Activated CD4-positive, alpha-beta T cell treated with anti-CD3 and anti-CD28 coated beads, Interleukin-2, amount 50 U/mL, for 24 hours (primary cell): ENCODE data around the gene BTNL8.
"Not testable (repeated sequence)": the region's sequence is repeated elsewhere in the genome, so short reads cannot be mapped to it uniquely, and the experiment has no call there.

Experiments used
- DNase-seq, 2 donors: peaks; one replicate each; pipeline ENCODE4 v3.0.0-alpha.2; 2020; ENCODE audit warnings: low read depth in 1 of 2, low spot score in 1 of 2

BTNL8 gene

DNA sequence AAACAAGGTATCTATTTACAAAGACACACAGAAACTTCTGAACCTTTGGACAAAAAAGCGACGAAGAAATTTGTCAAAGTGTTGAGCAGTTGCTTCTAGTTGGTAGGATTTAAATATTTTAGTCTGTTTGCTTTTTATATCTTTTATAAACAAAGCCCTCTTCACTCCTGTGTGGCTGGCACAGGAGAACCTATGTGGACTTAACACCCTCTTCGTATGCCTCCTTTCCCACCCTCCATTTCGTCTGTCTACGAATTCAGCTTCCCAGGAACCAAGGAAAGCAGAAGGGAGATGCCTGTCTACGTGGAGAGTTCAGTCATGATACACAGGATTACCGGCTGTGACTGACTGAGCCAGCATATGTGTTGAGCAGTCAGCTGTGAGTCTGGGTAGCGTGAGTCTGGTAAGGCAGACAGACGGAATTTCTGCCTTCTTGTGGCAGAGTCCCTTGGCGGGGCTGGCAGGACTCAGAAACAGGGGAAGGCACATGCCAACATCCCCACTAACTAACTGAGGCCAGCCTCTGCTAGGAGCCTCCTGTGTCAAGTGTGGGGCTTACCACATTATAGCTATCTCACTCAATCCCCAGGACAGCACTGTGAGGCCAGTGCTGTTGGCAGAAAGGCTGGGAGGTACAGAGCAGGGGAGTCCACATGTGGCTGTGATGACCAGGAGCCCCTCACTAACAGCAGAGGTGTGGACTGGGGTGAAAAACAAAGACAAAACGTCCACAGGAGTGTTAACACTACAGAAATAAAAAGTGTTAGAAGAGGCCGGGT lies 24.0 kb upstream of the BTNL8 start:
- DNase-seq: no peak

DNA sequence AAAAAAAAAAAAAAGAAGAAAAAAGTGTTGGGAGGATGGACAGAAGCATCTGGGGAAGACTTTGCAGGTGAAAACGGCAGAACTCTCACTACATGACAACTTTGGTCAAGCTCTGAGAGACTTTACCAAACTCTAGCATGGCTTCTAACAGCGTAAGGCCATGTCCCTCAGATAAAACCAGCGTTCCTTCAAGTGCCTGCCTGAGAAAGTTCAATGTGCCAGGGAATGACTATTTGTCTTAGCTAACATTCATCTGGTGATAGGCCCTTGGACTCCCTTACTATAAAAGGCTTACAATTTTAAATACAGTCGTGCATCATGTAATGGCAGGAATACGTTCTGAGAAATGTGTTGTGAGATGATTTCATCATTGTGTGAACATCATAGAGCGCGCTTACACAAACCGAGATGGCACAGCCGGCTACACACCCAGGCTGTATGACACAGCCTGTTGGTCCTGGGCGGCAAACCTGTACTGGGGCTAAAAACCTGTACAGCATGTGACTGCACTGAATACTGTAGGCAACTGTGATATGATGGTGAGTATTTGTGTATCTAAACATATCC lies 23.0 kb upstream of the BTNL8 start:
- DNase-seq: no peak

DNA sequence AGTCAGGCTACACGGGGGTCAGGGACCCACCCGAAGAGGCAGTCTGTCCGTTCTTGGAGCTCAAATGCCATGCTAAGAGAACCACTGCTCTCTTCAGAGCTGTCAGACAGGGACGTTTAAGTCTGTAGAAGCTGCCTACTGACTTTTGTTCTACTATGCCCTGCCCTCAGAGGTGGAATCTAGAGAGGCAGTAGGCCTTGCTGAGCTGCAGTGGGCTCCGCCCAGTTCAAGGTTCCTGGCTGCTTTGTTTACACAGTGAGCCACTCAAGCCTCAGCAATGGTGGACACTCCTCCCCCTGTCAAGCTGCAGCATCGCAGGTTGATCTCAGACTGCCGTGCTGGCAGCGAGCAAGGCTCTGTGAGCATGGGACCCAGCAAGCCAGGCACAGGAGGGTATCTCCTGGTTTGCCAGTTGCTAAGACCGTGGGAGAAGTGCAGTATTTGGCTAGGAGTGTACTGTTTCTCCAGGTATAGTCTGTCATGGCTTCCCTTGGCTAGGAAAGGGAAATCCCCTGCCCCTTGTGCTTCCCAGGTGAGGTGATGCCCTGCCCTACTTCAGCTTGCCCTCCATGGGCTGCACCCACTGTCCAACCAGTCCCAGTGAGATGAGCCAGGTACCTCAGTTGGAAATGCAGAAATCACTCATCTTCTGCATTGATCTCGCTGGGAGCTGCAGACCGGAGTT lies 13.0 kb upstream of the BTNL8 start:
- not testable (repeated sequence) for DNase-seq

DNA sequence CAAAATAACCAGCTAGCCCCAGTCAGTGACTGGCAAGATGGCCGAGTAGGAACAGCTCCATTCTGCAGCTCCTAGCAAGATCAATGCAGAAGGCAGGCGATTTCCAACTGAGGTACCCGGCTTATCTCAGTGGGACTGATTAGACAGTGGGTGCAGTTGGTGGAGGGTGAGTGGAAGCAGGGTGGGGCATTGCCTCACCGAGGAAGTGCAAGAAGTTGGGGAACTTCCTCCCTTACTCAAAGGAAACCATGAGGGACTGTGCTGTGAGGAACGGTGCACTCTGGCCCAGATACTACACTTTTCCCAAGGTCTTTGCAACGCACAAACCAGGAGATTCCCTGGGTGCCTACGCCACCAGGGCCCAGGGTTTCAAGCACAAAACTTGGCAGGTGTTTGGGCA lies 9.6 kb upstream of the BTNL8 start:
- no peak for DNase-seq

DNA sequence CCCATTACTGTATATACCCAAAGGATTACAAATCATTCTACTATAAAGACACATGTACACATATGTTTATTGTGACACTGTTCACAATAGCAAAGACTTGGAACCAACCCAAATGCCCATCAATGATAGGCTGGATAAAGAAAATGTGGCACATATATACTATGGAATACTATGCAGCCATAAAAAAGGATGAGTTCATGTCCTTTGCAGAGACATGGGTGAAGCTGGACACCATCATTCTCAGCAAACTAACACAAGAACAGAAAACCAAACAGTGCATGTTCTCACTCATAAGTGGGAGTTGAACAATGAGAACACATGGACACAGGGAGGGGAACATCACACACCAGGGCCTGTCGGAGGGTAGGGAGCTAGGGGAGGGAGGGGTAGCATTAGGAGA lies 3.6 kb upstream of the BTNL8 start:
- not testable (repeated sequence) for DNase-seq

DNA sequence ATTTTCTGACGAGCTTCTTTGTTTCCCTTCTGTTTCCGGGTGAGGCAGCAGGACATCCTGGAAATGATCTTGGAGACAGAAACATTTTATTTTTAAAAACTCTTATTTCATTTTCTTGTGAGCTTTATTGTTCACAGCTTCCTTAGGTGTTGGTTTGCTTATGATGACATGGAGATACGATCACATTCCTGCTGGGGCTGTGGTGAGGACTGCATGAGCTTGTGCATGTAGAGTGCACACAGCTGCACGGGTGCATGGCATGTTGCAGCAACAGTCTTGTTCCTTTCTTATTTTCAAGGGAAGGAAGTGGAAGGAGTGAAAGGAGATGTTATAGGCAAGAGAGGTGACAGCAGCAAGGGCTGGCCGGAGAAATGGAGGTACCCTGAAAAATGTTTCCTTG lies 1.2 kb downstream of the BTNL8 start:
- no peak for DNase-seq

DNA sequence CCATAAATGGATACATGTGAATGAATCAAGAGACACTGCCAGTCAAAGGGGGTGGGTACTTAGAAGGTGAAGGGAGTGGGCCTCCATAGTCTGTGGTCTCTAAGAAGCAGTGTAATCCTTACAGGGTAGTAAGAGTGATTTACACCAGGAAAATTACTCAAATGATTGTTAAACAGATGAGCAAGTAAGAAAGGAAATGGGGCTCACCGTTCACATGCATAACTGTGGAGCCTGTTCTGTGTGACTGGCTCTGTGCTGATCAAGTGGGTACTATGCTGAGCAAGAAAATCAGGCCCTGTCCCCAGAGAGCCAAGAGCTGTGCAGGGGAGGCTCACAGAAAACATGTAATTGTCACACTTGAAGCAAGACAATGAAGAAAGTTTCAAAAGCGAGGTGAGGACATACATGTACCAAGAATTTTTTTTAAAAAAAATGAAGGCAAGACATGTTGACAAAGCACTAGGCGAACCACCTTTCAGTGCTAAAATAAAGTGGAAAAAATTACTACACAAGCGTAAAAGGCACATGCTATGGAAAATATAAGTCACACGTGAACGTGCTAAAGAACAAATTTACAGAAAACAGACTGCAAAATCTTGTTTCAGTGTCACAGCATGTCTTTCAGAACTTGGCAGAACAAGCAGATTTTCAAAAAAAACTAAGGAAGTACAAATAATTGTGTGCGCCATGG lies 2.5 kb downstream of the BTNL8 start:
- DNase-seq: no peak

DNA sequence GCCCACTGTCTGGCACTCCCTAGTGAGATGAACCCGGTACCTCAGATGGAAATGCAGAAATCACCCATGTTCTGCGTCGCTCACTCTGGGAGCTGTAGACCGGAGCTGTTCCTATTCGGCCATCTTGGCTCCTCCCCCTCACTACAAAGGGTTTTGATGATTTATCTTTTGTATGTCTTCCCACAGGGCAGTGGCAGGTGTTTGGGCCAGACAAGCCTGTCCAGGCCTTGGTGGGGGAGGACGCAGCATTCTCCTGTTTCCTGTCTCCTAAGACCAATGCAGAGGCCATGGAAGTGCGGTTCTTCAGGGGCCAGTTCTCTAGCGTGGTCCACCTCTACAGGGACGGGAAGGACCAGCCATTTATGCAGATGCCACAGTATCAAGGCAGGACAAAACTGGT lies 9.4 kb downstream of the BTNL8 start:
- no peak for DNase-seq

DNA sequence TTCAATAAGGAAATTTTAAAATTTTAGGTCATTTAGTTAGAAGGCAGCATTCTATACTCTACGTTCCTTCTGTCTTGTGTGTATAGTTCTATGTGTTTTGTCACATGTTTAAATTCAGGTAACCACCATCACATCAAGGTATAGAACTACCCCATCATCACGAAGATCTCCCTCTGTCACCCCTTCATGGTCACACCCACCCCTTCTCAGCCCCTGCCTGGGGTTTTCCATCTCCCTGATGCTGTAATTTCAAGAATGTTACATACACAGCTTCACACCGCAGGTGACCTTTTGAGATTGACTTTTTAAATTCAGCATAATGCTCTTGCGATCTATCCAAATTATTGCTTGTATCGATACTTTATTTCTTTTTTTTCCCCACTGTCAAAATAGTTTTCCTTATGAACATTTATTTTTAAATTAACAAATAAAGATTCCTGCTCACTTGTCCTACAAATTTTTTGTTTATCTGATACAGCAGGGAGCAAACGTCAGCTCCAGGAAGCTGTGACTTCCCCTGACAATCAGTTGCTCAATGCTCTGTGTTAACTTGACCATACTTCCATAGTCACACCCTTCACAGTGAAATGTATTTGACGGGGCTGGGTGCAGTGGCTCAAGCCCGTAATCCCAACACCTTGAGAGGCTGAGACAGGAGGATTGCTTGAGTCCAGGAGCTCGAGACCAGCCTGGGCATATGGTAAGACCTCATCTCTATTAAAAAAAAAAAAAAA lies 10.2 kb downstream of the BTNL8 start:
- no peak for DNase-seq

DNA sequence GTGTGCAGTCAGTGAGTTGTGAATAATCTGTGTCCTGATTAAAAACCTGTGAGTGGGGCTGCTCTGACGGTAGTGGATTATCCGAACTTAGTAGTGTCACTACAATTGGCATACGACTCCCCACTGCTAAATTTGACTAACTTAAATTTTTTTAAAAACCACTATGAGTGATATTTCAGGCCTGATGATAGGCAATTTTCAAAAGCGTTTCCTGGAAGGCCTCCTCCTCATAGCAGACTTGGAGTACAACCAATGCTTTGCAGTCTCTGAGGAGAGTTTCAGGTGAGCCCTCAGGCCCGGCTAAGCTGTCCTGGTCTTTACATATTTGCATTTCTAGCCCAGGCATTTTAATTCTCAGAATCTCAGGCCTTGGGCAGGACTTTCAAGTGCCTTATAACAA lies 10.8 kb downstream of the BTNL8 start:
- no peak for DNase-seq

DNA sequence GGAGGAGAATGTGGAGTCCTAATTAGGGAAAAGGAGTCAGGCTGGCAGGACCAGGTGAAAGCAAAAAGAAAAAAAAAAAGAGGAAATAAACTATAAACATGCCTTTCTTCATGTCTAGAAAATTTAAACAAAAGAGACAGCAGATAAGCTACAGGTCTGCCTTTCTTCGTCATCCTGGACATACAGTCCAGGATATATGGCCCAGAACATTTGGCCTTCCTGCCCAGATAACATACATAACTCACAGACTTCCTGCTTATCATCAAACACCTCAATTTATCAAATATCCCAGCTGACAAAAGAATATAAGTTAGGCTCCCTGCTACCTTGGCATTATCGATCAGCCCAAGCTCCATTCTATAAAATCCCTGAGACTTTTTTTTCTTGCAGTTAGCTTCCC lies 11.2 kb downstream of the BTNL8 start:
- no peak for DNase-seq

DNA sequence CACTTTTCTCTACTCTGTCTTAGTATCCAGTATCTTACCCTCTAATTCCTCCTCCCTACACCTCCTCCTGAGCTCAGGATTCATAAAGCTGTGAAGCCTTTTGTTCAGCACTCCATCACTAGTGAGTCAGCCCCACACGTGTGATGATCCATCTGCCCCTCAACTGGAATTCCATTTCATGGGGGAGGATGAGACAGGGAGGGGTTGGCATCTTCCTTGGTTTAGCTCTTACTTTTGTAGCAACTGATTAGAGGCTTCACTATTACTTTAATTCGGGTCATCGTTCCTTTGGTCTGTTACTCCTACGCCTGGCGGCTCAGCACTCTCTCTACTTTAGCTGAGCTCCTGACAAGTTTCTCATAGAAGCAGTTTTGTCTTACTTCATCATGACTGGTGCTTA lies 11.8 kb downstream of the BTNL8 start:
- DNase-seq: no peak

DNA sequence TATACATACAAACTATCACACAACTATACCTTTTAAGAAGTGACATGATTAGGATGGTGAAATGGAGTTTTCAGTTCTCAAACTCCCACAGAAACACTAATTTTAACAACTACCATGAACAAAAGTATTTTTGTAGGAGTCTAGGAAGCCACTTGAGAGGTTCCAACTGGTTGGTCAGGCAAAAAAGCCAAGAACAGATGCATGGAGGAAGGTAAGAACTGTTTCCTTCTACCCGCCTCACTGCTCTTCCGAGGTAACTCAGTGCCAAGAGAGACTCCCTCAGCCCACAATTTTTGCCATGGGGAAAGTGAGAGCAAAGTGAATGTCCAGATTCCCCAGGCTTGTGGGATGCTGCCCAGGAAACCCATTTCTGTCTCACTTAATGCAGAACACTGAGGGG lies 15.7 kb downstream of the BTNL8 start:
- no peak for DNase-seq

DNA sequence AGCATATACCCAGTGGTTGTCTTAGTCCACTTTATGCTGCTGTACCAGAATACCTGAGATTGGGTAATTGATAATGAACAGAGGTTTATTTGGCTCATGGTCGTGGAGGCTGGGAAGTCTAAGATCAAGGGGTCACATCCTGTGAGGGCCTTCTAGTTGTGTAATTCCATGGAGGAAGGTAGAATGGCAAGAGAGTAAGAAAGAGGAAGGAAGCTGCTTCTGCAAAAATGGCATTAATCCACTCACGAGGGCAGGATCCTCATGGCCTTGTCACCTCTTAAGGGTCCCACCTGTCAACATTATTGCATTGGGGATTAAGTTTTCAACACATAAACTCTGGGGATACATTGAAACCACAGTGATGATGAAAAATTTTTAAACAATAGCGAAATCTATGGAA lies 17.0 kb downstream of the BTNL8 start:
- DNase-seq: no peak

DNA sequence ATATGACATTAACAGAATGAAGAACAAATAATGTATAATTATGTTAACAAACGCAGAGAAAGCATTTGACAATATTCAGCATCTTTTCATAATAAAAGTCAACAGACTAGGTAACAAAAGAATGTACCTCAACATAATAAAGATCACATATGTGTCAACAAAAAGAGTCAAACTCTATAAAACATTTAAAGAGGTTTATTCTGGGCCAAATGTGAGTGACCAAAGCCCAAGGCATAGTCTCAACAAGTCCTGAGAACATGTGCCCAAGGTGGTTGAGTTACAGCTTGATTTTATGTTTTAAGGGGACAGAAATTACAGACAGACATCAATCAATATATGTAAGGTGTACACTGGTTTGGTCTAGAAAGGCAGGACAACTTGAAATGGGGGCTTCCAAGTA lies 19.4 kb downstream of the BTNL8 start:
- DNase-seq: no peak

DNA sequence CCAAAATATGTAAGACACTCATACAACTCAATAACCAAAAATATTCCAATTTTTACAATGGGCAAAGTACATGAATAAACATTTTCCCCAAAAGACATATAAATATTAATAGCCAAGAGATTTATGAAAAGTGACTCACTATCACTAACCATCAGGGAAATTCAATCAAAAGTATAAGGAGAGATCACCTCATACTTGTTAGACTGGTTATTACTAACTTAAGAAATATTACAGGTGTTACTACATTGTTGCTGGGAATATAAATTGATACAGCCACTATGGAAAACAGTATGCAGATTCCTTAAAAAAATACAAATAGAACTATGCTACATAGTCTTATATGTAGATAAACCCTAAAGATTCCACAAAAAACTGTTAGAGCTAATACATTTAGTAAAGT lies 21.8 kb downstream of the BTNL8 start:
- no peak for DNase-seq

DNA sequence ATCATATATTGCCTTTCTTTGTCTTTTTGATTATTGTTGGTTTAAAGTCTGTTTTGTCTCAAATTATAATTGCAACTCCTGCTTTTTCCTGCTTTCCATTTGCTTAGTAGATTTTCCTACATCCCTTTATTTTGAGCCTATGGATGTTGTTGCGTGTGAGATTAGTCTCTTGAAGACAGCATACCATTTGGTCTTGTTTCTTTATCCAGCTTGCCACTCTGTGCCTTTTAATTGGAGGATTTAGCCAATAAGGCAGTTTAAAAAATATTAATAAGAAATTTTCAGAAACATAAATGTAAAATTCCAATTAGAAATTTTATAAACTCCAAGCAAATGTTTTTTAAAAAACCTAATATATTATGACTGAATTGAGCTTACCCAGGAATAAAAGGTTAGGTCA lies 24.0 kb downstream of the BTNL8 start:
- DNase-seq: no peak

DNA sequence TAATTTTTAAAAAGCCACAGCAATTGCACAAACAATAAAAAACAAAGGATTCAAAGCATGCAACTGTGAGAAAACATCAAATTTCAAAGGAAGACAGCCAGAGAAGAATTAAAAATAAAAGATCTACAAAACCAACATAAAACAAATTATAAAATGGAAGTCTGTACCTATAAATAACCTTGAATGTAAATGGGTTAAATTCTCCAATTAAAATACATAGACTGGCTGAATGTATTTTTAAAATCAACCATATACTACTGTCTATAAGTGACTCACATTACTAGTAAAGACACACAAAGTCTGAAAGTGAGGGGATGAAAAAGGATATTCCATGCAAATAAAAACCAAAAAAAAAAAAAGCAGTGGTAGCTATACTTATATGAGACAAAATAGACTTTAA lies 33.7 kb downstream of the BTNL8 start:
- DNase-seq: no peak

DNA sequence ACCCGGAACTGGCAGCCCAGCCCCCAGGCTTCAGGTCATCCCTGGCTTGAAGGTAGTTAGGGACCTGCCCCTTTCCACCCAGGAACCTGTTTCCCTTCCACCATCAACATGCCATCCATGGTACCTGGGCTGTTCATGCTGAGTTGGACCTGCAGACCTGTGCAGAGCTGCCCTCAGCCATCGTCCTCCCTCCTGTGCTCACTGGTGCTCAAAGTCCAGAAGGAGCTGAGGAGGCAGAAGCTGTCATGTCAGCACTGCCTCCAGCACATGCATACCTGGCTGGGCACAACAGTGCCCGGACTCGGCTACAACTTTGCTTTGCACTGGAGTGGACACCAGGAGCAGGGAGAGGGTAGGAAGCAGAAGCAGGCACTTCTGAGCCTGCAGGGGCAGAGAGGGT lies 36.2 kb downstream of the BTNL8 start:
- DNase-seq: no peak

DNA sequence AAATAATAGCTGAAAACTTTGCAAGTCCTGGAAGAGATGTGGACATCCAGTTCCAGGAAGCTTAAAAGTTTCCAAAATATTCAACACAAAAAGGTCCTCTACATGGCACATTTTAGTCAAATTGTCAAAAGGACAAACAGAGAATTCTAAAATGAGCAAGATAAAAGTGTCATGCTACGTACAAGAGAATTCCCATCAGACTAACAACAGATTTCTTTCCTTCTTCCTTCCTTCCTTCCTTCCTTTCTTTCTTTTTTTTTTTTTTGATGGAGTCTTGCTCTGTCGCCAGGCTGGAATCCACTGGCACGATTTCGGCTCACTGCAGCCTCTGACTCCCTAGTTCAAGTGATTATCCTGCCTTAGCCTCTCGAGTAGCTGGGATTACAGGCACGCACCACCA lies 39.3 kb downstream of the BTNL8 start:
- no peak for DNase-seq

DNA sequence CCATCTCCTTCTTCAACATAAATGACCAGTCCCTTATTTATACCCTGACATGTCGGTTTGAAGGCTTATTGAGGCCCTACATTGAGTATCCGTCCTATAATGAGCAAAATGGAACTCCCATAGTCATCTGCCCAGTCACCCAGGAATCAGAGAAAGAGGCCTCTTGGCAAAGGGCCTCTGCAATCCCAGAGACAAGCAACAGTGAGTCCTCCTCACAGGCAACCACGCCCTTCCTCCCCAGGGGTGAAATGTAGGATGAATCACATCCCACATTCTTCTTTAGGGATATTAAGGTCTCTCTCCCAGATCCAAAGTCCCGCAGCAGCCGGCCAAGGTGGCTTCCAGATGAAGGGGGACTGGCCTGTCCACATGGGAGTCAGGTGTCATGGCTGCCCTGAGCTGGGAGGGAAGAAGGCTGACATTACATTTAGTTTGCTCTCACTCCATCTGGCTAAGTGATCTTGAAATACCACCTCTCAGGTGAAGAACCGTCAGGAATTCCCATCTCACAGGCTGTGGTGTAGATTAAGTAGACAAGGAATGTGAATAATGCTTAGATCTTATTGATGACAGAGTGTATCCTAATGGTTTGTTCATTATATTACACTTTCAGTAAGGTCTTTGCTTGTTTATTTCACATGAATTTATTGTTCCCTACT lies 51.5 kb downstream of the BTNL8 start:
- DNase-seq: no peak
